HG03064 (cell line): ENCODE results near the gene KRT6A.

Source experiments
- ATAC-seq: cut with Tn5 transposase; IDR thresholded peaks from one replicate; pipeline ENCODE4 v1.9.1; 2021; ENCODE audit warnings: low read depth; ENCODE audit not compliant: unreplicated experiment

KRT6A gene

GRCh38 chr12:52438305-52439301 is 54.5 kb downstream of the KRT6A start:
- ATAC-seq: no peak

GRCh38 chr12:52437508-52437907 is 55.5 kb downstream of the KRT6A start:
- ATAC-seq: no peak
